Activated effector memory CD4-positive, alpha-beta T cell treated with Interleukin-2 at 50 U/mL for 16 hours (primary cell): ENCODE data around the gene PTPRH.

ENCODE experiments used
- DNase-seq: peaks from one replicate; pipeline ENCODE4 v3.0.0-alpha.2; 2020

PTPRH gene, protein sequence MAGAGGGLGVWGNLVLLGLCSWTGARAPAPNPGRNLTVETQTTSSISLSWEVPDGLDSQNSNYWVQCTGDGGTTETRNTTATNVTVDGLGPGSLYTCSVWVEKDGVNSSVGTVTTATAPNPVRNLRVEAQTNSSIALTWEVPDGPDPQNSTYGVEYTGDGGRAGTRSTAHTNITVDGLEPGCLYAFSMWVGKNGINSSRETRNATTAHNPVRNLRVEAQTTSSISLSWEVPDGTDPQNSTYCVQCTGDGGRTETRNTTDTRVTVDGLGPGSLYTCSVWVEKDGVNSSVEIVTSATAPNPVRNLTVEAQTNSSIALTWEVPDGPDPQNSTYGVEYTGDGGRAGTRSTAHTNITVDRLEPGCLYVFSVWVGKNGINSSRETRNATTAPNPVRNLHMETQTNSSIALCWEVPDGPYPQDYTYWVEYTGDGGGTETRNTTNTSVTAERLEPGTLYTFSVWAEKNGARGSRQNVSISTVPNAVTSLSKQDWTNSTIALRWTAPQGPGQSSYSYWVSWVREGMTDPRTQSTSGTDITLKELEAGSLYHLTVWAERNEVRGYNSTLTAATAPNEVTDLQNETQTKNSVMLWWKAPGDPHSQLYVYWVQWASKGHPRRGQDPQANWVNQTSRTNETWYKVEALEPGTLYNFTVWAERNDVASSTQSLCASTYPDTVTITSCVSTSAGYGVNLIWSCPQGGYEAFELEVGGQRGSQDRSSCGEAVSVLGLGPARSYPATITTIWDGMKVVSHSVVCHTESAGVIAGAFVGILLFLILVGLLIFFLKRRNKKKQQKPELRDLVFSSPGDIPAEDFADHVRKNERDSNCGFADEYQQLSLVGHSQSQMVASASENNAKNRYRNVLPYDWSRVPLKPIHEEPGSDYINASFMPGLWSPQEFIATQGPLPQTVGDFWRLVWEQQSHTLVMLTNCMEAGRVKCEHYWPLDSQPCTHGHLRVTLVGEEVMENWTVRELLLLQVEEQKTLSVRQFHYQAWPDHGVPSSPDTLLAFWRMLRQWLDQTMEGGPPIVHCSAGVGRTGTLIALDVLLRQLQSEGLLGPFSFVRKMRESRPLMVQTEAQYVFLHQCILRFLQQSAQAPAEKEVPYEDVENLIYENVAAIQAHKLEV

DNA sequence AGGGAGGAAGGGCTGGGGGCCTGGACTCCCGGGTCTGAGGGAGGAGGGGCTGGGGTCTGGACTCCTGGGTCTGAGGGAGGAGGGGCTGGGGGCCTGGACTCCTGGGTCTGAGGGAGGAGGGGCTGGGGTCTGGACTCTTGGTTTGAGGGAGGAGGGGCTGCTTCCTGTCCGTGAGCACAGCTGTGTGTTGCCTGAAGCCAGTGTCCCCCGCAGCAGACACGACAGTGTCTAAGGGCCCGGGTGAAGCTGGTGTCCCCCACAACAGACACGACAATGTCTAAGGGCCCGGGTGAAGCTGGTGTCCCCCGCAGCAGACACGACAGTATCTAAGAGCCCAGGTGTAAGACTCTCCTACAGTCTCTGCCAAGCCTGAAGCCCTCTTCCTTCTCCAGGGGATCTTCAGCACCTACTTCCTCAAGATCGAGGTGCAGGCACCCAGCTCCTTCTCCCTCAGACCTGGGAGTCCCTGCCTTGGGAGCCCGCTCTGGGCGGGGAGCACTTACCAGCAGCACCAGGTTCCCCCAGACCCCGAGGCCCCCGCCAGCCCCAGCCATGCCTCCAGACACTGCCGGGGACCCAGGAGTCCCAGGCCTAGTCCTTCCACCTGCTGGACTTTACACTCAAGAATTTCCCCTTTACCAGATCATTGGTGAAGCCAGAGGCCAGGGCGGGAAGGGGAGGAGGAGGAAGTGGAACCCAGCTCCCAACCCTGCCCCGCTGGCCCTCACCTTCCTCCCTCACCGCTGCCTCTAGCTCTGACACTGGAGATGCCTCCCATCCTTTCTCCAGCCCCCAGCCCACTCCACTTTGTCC, at the start of gene PTPRH:
Gene PTPRH (minus strand): TSS at position 622 of the 813 bp plus-strand sequence. CDS start 68 bp downstream, at position 554.
- no peak for DNase-seq

- no peak for DNase-seq
Observed at GRCh38 chr19:55258476-55258827, 49.2 kb upstream of the PTPRH start.

DNA sequence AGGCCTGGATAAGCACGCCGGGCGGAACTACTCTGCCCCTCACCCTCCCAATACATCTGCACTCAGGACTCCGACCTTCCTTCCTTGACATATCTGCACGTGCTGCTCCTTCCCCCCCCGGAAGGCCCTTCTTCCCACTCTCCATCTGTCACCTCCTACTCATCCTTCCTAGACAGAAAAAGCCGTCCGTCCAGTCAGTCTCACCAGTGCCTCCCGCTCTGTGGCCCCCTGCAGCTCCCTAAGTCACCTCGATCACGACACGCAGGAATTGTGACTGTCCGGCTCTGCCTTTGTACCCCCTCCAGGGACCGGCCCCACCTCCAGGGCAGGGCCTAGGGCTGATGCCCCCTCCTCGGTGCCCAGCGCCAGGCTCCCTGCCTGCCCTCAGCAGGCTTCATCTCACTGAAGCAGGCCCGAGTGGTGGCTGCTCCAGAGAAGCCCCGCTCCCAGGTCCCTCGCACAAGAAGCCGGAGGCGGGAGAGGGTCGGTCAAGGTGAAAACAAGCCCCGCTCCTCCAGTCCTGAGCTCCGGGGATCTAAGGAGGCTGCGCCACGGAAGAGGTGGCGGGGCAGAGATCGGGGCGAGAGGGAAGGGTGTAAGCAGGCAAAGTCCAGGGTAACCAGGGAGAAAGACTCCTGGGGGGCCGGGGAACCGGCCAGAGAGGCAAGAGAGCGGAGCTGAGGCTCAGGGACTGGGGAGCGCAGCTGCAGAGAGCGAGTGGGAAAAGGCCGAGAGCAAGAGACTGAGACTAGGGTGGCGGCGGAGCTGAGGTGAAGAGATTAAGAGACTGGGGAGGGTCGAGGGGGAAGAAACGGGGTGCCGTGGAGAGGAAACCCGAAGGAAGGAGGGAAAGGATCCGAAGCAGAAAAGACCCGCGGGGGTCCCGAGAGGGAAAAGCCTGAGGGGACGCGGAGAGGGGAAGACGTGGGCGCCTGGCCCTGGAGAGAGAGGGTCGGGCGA, 48.4 kb upstream of the PTPRH start:
- no peak for DNase-seq

GRCh38 chr19:55256562-55257460, 47.5 kb upstream of the PTPRH start:
- no peak for DNase-seq

GRCh38 chr19:55255618-55256423, 46.5 kb upstream of the PTPRH start:
- DNase-seq, result no peak

GRCh38 chr19:55254625-55254977, 45.3 kb upstream of the PTPRH start:
- DNase-seq, result no peak

DNA sequence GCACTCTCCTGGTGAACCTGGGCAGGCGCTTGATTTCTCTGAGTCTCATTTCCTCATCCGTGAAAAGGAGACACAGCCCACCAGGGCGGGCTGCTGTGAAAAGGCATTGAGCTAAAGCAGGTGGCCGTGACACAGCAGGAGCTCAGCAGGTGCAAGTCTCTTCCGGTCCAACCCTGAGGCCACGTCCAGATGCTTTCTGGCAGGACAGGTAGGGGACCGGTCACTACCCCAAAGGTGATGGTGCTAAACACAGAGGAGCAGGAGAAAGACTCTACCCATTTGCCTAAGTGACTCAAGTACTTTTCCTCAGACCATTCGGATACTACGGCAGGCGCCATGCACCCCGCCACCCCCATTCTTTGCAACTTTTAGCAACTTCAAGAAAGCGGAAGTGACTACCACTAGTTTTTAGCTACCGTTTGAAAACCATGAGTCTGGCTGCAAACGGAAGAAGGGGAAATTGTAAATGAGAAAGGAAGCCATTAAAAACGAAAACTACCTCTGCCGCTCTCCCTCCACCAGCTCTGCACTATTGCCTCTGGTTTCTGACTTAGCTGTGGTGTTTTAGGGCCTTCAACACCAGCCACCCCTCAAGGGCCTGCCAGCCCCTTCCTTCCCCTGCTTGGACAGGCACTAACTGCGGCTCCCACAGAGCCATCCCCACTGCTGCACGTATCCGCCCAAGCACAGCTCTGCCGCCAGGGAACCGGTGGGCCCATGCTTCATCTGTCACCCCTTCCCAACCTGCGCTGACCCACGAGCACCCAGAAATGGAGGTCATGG, 44.7 kb upstream of the PTPRH start:
- peak; percentile 58 for DNase-seq

- DNase-seq, result no peak
Observed at GRCh38 chr19:55252760-55253663, 43.7 kb upstream of the PTPRH start.

- peak; percentile 46 for DNase-seq
Observed at GRCh38 chr19:55251341-55252081, 42.2 kb upstream of the PTPRH start.

DNA sequence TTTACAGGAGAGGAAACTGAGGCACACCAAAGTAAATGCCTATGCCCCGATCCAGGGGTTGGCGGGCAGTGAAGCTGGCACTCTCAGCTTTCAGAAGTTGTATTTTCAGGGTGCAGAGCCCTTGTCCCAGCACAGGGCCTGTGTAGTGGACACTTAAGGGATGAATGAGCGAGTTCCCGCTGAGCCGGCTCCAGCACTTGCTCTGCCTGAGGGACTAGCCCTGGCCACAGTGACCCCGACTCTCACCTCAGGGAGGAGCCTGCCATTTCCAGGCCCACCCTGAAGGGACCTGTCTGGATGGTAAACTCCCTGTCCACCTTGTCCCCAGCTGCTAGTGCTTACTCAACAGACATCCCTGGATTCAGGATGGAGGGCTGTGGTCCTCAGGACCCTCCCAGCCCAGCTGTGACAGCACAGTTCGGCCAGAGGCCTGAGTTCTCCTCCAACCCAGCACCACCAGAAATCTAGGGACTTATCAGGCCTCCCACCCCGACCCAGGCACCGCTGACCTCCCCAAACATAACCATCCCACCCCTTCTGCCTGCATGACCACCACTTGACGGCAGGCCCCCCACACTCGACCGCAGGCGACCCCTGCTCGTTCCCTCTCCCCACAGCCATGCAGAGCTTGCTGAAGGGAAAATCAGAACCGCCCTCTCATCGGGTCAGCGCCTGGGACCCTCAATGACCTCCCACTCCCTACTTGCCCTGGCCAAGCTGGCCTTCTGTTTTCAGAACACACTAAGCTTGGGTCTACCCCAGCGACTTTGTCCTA, 41.1 kb upstream of the PTPRH start:
- DNase-seq, result no peak

GRCh38 chr19:55249841-55250240, 40.5 kb upstream of the PTPRH start:
- no peak for DNase-seq

DNA sequence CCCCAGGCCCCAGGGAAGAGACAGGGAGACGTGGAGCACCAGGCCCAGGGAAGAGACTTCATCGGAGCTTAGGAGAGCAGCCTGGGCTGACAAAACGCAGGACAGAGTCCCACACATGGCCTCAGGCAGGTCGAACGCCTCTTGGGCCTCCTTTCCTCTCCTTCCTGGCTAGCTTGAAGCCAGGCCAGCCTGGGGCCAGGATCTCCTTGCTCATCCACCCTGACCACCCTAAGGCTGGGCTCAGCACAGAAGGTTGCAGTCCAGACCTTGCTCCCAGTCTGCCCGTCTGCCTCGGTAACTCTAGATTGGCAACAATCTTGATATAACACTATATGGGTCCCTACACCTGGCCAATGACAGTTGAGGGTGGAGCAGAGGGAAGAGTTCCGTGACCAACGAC, 39.4 kb upstream of the PTPRH start:
- no peak for DNase-seq

DNA sequence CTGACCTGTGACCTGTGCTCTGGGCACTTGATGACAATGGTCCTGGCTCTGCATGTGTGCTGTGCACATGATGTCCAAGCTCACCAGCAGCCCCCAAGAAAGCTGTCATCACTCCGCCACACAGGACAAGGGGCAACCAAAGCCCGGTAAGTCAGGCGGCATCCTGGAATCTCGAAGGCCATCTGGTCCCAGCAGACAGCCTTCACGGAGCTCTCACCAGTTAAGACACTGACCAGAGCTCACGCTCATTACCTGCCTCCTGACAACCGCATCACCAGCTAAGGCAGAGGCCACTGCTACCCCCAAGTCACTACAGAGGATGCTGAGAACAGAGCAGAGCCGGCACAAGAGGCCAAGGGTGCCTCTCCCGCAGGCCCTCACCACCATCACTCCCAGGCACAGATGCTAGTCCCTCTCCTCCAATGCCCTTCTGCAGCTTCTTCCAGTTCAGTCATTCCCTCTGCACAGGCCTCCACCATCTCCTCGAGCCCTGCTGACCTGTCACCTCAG, 38.9 kb upstream of the PTPRH start:
- DNase-seq, result no peak

- DNase-seq, result no peak
Observed at GRCh38 chr19:55247621-55248099, 38.4 kb upstream of the PTPRH start.
